Measurements from ENCODE around the gene GGACT.
A peak's percentile ranks its signal among the peaks of the same experiment; 100 is the strongest.

Gene GGACT

GRCh38 chr13:100522618-100523309, 65.8 kb downstream of the GGACT start:
- in situ Hi-C loops (cut with MboI; ENCODE audit: low pct_unique_long_range_greater_than_20kb, low sequenced_read_pairs): loop anchor here (25.0 kb wide), 1 partner anchor 285 kb away; no protein-coding TSS in a partner anchor
- no peak for DNase-seq

GRCh38 chr13:100521851-100522617, 66.6 kb downstream of the GGACT start:
- in situ Hi-C loops (cut with MboI; ENCODE audit: low pct_unique_long_range_greater_than_20kb, low sequenced_read_pairs): loop anchor here (25.0 kb wide), 1 partner anchor 285 kb away; no protein-coding TSS in a partner anchor
- DNase-seq: peak; percentile 48

- in situ Hi-C loops (cut with MboI; ENCODE audit: low pct_unique_long_range_greater_than_20kb, low sequenced_read_pairs): loop anchor here (25.0 kb wide), 1 partner anchor 284 kb away; no protein-coding TSS in a partner anchor
- DNase-seq: no peak
Observed at GRCh38 chr13:100520936-100521850, 67.4 kb downstream of the GGACT start.

GRCh38 chr13:100519626-100520025, 69.0 kb downstream of the GGACT start:
- no peak for DNase-seq
- in situ Hi-C loops (cut with MboI; ENCODE audit: low pct_unique_long_range_greater_than_20kb, low sequenced_read_pairs): loop anchor here (25.0 kb wide), 1 partner anchor 282 kb away; no protein-coding TSS in a partner anchor

- DNase-seq: no peak
- in situ Hi-C loops (cut with MboI; ENCODE audit: low pct_unique_long_range_greater_than_20kb, low sequenced_read_pairs): loop anchor here (25.0 kb wide), 1 partner anchor 281 kb away; no protein-coding TSS in a partner anchor
Observed at GRCh38 chr13:100518394-100519062, 70.1 kb downstream of the GGACT start.

- in situ Hi-C loops (cut with MboI; ENCODE audit: low pct_unique_long_range_greater_than_20kb, low sequenced_read_pairs): loop anchor here (25.0 kb wide), 1 partner anchor 280 kb away; no protein-coding TSS in a partner anchor
Observed at GRCh38 chr13:100517728-100518127, 70.9 kb downstream of the GGACT start.

GRCh38 chr13:100517135-100517534, 71.5 kb downstream of the GGACT start:
- in situ Hi-C loops (cut with MboI; ENCODE audit: low pct_unique_long_range_greater_than_20kb, low sequenced_read_pairs): loop anchor here (25.0 kb wide), 1 partner anchor 280 kb away; no protein-coding TSS in a partner anchor
- no peak for DNase-seq

More at GRCh38 chr13:100517728-100518127, 70.9 kb downstream of the GGACT start:
- no peak for DNase-seq

- DNase-seq: no peak
- in situ Hi-C loops (cut with MboI; ENCODE audit: low pct_unique_long_range_greater_than_20kb, low sequenced_read_pairs): loop anchor here (25.0 kb wide), 1 partner anchor 278 kb away; no protein-coding TSS in a partner anchor
Observed at GRCh38 chr13:100515410-100515800, 73.2 kb downstream of the GGACT start.

GRCh38 chr13:100514788-100515409, 73.7 kb downstream of the GGACT start:
- DNase-seq: peak; percentile 82
- in situ Hi-C loops (cut with MboI; ENCODE audit: low pct_unique_long_range_greater_than_20kb, low sequenced_read_pairs): loop anchor here (25.0 kb wide), 1 partner anchor 278 kb away; no protein-coding TSS in a partner anchor

- in situ Hi-C loops (cut with MboI; ENCODE audit: low pct_unique_long_range_greater_than_20kb, low sequenced_read_pairs): loop anchor here (25.0 kb wide), 1 partner anchor 277 kb away; no protein-coding TSS in a partner anchor
- no peak for DNase-seq
Observed at GRCh38 chr13:100513987-100514670, 74.5 kb downstream of the GGACT start.

- in situ Hi-C loops (cut with MboI; ENCODE audit: low pct_unique_long_range_greater_than_20kb, low sequenced_read_pairs): loop anchor here (25.0 kb wide), 1 partner anchor 276 kb away; no protein-coding TSS in a partner anchor
- no peak for DNase-seq
Observed at GRCh38 chr13:100513171-100513570, 75.4 kb downstream of the GGACT start.

- in situ Hi-C loops (cut with MboI; ENCODE audit: low pct_unique_long_range_greater_than_20kb, low sequenced_read_pairs): loop anchor here (25.0 kb wide), 1 partner anchor 275 kb away; no protein-coding TSS in a partner anchor
Observed at GRCh38 chr13:100512422-100512821, 76.2 kb downstream of the GGACT start.

GRCh38 chr13:100511466-100511865, 77.1 kb downstream of the GGACT start:
- no peak for DNase-seq
- in situ Hi-C loops (cut with MboI; ENCODE audit: low pct_unique_long_range_greater_than_20kb, low sequenced_read_pairs): loop anchor here (25.0 kb wide), 1 partner anchor 274 kb away; no protein-coding TSS in a partner anchor

More at GRCh38 chr13:100512422-100512821, 76.2 kb downstream of the GGACT start:
- DNase-seq: peak; percentile 15

- DNase-seq: no peak
- in situ Hi-C loops (cut with MboI; ENCODE audit: low pct_unique_long_range_greater_than_20kb, low sequenced_read_pairs): loop anchor here (25.0 kb wide), 1 partner anchor 273 kb away; no protein-coding TSS in a partner anchor
Observed at GRCh38 chr13:100510208-100510957, 78.2 kb downstream of the GGACT start.

- in situ Hi-C loops (cut with MboI; ENCODE audit: low pct_unique_long_range_greater_than_20kb, low sequenced_read_pairs): loop anchor here (25.0 kb wide), 1 partner anchor 272 kb away; no protein-coding TSS in a partner anchor
- no peak for DNase-seq
Observed at GRCh38 chr13:100508996-100509395, 79.6 kb downstream of the GGACT start.

- in situ Hi-C loops (cut with MboI; ENCODE audit: low pct_unique_long_range_greater_than_20kb, low sequenced_read_pairs): loop anchor here (25.0 kb wide), 1 partner anchor 271 kb away; no protein-coding TSS in a partner anchor
- DNase-seq: no peak
Observed at GRCh38 chr13:100508455-100508854, 80.1 kb downstream of the GGACT start.
